Stimulated activated CD4-positive, alpha-beta T cell treated with anti-CD3 and anti-CD28 coated beads, Interleukin-15, amount 100 ng/mL, for 48 hours (primary cell): ENCODE data around the gene IL21R.
"Not testable (repeated sequence)": the region's sequence is repeated elsewhere in the genome, so short reads cannot be mapped to it uniquely, and the experiment has no call there.

Experiments
- DNase-seq, 2 donors: peaks; one replicate each; pipeline ENCODE4 v3.0.0-alpha.2; 2020; ENCODE audit warnings: low read depth in 2 of 2

The IL21R gene

DNA sequence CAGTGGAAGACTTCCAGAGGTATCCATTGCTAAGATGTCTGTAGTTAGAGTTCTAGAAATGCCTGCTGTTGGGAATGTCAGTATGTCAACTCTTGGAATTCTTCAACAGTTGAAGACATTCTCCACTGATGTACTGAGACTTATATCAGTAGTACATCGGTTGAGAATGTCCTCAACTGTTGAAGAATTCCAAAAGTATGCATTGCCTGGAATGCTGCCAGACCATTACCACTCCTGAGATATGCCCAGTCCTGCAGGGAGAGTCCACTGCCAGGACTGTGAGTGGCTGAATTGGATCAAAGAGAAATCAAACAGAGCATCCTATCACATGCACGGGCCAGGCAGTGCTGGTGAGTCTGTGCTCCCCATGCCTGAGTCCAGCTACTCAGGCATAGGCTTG is 42.0 kb downstream of the IL21R start:
- no peak for DNase-seq

GRCh38 chr16:27444470-27444869 is 42.5 kb downstream of the IL21R start:
- no peak for DNase-seq

- no peak for DNase-seq
Measured at GRCh38 chr16:27445502-27446175, 43.7 kb downstream of the IL21R start.

DNA sequence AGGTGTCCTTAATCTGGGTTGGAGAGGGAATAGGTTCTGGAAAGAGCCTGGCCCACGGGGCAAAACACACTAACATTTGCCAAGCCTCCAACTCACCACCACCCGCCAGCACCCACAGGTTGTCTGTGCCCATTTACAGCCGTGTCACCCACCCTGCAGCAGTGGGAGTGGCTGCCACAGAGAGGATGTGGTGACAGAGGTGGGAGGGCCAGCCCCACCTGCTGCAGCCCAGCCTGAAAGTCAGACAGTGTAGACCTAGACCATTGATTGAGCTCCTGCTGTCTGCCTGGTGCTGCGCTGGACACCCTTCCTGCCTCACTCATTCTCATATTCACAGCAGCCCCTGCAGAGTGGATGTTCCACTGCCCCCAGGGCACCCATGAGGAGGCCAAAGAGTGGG is 44.7 kb downstream of the IL21R start:
- DNase-seq = no peak

- no peak for DNase-seq
Measured at GRCh38 chr16:27447301-27447700, 45.3 kb downstream of the IL21R start.

DNA sequence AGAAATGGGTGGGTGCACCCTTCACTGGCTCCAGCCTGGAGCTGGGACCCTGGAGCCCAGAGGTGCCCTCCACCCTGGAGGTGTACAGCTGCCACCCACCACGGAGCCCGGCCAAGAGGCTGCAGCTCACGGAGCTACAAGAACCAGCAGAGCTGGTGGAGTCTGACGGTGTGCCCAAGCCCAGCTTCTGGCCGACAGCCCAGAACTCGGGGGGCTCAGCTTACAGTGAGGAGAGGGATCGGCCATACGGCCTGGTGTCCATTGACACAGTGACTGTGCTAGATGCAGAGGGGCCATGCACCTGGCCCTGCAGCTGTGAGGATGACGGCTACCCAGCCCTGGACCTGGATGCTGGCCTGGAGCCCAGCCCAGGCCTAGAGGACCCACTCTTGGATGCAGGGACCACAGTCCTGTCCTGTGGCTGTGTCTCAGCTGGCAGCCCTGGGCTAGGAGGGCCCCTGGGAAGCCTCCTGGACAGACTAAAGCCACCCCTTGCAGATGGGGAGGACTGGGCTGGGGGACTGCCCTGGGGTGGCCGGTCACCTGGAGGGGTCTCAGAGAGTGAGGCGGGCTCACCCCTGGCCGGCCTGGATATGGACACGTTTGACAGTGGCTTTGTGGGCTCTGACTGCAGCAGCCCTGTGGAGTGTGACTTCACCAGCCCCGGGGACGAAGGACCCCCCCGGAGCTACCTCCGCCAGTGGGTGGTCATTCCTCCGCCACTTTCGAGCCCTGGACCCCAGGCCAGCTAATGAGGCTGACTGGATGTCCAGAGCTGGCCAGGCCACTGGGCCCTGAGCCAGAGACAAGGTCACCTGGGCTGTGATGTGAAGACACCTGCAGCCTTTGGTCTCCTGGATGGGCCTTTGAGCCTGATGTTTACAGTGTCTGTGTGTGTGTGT is 46.8 kb downstream of the IL21R start:
- no peak for DNase-seq

DNA sequence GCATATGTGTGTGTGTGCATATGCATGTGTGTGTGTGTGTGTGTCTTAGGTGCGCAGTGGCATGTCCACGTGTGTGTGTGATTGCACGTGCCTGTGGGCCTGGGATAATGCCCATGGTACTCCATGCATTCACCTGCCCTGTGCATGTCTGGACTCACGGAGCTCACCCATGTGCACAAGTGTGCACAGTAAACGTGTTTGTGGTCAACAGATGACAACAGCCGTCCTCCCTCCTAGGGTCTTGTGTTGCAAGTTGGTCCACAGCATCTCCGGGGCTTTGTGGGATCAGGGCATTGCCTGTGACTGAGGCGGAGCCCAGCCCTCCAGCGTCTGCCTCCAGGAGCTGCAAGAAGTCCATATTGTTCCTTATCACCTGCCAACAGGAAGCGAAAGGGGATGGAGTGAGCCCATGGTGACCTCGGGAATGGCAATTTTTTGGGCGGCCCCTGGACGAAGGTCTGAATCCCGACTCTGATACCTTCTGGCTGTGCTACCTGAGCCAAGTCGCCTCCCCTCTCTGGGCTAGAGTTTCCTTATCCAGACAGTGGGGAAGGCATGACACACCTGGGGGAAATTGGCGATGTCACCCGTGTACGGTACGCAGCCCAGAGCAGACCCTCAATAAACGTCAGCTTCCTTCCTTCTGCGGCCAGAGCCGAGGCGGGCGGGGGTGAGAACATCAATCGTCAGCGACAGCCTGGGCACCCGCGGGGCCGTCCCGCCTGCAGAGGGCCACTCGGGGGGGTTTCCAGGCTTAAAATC is 47.6 kb downstream of the IL21R start:
- DNase-seq = peak; percentile 51 to 62

- DNase-seq = no peak
Measured at GRCh38 chr16:27450196-27450549, 48.2 kb downstream of the IL21R start.

DNA sequence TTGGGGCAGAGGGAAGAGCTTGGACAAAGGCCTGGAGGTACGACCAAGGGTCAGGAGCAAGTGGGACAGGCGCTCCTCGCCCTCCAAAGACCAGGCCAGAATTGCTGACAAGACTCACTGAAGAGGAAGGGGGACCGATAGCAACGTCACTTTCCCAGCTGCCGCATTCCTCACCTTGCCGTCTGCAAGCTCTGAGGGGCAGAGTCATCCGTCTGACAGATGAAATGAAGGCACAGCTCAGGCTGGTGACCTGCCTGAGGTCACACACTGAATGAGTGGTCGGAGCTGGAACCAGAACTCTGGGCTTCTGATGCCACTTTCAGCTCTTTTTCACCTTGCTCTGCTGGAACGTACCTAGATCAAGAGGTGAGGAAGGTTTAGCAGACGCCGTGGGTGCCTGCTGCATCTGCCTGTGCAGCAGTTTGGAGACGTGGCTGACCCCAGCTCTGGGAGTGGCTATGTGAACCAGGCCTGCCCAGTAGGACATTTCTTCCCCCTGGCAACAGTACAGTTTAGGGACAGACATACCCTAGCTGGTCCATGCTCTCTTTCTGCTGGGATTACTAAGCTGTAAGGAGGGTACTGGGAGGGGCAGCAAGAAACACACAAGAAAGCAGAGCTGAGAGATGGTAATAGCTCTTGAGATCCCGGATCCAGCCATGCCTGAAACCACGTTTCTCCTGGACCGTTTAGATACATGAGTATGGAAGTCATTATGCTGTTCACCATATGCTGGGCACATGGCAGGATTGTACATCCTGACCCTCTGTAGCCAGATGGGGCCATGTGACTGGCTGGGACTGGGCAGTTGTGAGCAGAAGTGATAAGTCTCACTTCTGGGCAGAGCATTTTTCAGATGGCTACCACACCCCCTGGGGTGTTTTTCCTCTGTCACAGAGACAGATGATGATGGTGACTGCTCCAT is 50.9 kb downstream of the IL21R start:
- no peak for DNase-seq

DNA sequence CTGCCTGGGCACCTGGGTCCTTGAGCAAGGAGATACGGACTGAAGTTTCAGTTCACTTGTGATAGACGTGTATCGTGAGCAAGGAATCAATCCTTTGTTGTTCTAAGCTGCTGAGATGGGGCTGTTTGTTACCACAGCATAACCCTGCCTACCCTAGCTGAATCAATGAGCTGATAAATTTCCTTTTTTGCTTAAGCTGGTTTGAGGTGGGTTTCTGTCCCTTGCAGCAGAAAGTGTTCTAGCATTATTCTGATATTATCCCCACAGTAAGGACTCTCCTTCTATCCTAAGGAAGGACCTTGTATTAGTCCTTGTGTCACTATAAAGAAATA is 51.5 kb downstream of the IL21R start:
- DNase-seq = no peak

- DNase-seq = no peak
Measured at GRCh38 chr16:27455700-27456099, 53.7 kb downstream of the IL21R start.

DNA sequence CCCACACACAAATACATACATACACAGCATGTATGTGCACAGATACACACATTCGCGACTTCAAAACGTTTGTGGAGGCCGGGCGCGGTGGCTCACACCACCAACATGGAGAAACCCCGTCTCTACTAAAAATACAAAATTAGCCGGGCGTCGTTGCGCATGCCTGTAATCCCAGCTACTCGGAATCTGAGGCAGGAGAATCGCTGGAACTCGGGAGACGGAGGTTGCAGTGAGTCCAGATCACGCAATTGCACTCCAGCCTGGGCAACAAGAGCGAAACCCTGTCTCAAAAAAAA is 55.6 kb downstream of the IL21R start:
- not testable (repeated sequence) for DNase-seq

- DNase-seq = no peak
Measured at GRCh38 chr16:27458258-27458657, 56.3 kb downstream of the IL21R start.

DNA sequence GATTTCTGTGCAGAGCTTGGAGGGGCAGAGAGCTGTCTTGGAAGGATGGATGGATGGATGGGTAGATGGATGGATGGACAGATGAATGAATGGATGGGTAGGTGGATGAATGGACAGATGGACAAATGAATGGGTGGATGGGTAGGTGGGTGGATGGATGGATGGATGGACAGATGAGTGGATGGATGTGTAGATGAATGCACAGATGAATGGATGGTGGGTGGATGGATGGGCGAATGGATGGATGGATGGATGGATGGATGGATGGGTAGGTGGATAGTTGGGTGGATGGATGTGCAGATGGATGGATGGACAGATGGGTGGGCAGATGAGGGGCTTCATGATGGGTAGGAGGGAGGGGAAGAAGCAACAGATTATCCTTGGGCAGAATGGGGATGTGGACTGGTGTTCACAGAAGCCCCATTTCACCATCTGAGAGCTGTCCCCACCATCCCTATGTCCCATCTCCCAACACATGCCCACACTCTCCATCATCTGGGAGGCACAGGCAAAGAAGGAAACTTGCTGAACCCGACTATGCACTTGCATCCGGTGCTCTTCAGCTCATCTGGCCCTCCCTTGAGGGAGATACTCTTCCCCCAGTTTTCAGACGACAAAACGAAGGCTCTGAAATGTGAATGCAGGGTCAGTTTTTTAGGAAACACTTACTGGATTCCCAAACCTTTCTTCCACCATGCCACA is 57.2 kb downstream of the IL21R start:
- DNase-seq = no peak

GRCh38 chr16:27460213-27460612 is 58.2 kb downstream of the IL21R start:
- no peak for DNase-seq

GRCh38 chr16:27460663-27461482 is 58.9 kb downstream of the IL21R start:
- no peak for DNase-seq

DNA sequence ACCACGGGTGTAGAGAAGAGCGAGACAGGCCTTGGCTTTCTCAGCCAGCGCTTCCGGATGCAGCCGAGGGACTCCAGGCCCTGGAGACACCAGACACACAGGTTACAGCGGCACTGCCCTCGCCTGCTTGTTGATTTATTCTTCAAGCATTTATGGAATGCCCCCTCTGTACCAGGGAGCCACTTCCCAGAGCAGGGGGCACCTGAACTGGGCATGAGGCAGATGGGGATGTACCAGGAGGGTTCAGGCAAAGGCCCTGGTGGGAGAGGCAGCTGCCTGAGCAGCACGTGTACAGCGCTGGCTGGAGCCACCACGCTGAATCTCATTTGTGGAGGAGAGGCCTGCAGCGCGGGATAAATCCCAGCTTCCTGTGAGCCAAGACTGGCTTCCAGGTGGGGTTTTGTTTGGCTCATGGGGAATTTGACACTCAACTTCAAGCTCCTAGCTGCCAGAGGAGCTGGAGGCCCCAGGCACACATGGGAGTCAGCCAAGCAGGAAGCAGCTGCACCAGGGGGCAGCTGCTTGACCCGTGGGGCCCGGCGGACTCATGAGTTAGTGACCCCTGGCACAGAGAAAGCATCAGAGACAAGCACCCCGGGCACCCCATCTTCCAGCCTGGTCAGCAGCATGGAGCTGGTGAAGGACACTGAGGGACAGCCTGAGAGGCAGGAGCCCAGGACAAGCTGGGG is 59.7 kb downstream of the IL21R start:
- DNase-seq = no peak

GRCh38 chr16:27462200-27462845 is 60.3 kb downstream of the IL21R start:
- no peak for DNase-seq
